GM18526 (cell line): ENCODE data around the gene GUCY1A1.

ENCODE experiments used
- POLR2A ChIP-seq: IDR thresholded peaks from 3 replicates; pipeline ENCODE4 v1.6.1; 2011; ENCODE audit not compliant: insufficient read length; ENCODE audit errors: extremely low read depth

The GUCY1A1 gene

GRCh38 chr4:155742310-155743015, 75.8 kb downstream of the GUCY1A1 start:
- no peak for TF ChIP-seq POLR2A

GRCh38 chr4:155745984-155746383, 79.3 kb downstream of the GUCY1A1 start:
- TF ChIP-seq POLR2A: no peak

DNA sequence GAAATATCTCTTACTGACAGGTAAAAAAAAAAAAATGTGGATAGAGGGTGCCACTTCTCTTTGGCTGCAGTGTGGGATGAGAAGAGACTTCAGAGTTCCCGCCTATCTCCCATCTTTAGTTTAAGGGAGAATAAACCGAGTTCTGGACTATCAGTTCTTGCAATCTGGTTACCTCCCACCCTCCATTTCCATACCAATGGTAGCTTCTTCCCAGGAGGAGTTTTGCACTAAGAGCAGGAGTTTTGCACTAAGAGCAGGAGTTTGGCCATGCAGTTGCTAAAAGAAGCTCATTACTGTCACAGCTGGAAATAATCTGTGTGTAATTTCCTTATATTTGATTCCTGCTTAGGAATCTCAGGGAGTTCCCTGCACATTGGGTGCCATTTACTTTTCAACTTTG, 81.4 kb downstream of the GUCY1A1 start:
- no peak for TF ChIP-seq POLR2A

- no peak for TF ChIP-seq POLR2A
Observed at GRCh38 chr4:155749041-155749440, 82.4 kb downstream of the GUCY1A1 start.

DNA sequence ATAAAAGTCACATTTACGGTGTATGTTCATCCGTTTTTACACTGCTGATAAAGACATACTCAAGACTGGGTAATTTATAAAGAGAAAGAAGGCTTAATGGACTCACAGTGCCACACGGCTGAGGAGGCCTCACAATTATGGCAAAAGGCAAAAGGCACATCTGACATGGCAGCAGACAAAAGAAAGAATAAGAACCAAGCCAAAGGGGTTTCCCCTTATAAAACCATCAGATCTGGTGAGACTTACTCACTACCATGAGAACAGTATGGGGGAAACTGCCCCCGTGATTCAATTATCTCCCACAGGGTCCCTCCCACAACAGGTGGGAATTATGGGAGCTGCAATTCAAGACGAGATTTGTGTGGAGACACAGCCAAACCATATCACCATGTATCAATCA, 84.9 kb downstream of the GUCY1A1 start:
- no peak for TF ChIP-seq POLR2A

GRCh38 chr4:155757745-155758265, 91.2 kb downstream of the GUCY1A1 start:
- no peak for TF ChIP-seq POLR2A

DNA sequence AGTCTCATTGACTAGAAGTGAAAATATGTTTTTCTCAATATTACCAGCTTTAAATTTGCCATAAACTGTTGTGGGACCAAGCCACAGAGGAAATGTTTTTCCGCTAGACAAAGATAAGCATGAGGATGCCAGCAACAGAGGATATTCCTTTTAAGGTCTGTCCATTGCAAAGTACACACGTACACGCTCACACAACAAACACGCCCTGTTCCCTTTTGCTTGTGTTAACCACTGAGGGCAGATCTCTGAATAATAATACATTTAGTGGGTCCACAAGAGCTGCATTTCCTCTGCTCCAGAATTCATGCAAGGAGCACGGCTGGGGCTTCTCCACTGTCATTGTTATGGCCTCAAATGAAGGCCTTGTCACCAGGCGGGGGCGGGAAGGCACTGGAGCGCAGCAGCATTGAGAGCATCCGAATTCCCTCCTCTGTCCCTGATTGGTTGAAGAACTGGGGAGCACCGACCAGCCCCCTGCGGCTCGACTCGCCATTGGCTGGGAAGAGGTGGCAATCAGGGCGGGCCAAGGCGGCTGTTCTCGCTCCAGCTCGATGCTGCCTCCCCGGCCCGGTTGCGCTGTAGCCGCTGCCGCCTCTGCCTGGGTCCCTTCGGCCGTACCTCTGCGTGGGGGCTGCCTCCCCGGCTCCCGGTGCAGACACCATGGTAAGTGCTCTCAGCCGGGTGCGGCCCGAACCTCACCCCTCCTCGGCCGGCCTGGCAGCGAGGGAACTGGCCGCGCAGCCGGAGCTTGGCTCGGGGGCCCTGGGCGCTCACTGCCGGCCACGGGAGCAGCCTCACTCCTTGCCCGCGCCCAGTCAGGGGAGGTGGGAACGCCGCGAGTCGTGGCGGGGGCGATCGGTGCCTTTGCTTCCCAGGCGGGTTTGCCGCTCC, 92.1 kb downstream of the GUCY1A1 start, which contains the start of gene GUCY1B1:
Gene GUCY1B1 (plus strand): TSS at position 541 of the 891 bp plus-strand sequence. CDS start 120 bp downstream, at position 661.
- TF ChIP-seq POLR2A: no peak

DNA sequence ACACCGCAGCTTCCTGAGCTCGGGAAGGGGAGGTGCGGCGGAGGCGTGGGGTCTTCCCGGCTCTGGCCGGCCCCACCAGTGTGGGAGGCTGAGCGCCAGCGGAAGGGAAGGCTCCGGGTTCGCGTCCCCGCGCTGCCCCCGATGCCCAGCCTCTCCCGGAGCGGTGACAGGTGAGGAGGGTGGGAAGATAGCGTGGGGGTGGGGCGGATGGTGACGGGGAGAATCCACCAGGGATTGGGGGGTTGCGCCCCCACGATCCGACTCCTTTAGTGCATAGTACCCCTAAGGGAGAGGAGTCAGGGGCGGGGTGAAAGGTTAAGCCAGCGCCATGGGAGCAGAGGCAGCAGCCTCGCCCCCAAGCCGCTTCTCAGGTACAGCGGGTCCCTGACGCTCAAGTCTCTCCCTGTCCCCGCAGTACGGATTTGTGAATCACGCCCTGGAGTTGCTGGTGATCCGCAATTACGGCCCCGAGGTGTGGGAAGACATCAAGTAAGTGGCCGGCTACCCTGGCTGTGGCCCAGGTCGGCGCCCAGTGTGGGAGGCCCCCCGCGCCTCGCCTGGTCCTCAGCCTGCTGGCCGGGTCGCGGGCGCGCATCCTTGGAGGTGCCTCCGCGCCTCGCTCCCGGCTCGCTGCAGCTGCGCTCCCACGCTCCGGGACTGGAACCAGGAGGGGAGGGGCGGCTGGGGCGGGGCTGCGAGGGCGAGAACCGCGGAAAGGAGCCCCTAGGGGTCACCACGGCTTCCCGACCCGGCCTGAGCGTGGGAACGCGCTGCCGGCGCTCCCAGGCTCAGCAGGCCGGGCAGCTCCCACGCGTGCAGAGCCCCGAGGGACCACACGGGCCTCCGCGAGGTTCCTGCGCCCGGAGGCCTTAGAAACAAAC, 93.0 kb downstream of the GUCY1A1 start:
- TF ChIP-seq POLR2A: no peak

DNA sequence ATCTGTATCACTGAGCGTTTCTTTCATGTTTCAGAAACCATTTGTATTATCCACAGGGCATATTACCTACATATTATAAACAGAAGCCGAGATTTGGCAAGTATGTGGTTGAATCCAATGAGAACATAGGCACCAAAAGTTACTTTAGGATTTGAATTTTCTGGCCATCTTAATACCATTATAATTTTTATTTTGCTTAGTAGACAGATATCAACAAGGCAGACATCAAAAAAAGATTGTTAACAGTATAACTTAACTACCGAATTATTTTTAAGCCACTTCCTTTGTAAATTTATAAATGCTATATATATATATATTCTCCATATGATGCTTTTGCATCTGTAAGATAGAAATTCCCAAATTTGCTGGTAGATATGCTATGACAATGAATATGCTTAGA, 94.4 kb downstream of the GUCY1A1 start:
- TF ChIP-seq POLR2A: no peak

GRCh38 chr4:155761916-155762315, 95.3 kb downstream of the GUCY1A1 start:
- TF ChIP-seq POLR2A: no peak

- TF ChIP-seq POLR2A: no peak
Observed at GRCh38 chr4:155762334-155762733, 95.7 kb downstream of the GUCY1A1 start.

GRCh38 chr4:155763551-155763950, 96.9 kb downstream of the GUCY1A1 start:
- no peak for TF ChIP-seq POLR2A

DNA sequence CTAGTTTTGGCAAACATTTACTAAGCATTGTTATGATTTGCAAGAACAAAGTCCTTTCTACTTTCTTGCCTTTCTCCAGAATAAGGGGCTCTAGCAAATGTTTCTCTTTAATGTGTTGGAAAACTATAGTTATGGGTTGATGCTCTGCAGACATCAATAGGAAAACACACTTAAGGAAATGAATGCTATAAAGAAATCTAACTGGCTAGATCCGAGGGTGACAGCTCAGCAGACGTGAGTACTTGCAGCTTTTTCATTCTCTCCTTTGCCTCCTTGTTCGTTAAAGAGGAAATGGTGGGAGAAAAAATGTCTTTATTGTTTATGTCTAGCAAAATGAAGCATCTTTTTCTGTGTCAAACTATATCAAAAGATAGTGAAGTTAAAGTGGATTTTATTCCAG, 98.5 kb downstream of the GUCY1A1 start:
- no peak for TF ChIP-seq POLR2A

GRCh38 chr4:155766622-155767021, 100.0 kb downstream of the GUCY1A1 start:
- TF ChIP-seq POLR2A: no peak

- no peak for TF ChIP-seq POLR2A
Observed at GRCh38 chr4:155768370-155768769, 101.7 kb downstream of the GUCY1A1 start.
